IMR-90 (cell line): ENCODE results near the gene KLK14. TPM values are rescaled to one million over a fixed set of nuclear protein-coding genes. Genes with fewer than 3 reads are reported as not detected.

Experiments used
- ATAC-seq: fragments of 200-7000 bp; cut with Tn5 transposase; 2 replicates; pipeline ENCODE4 v1.9.1; 2020; ENCODE audit warnings: low read depth, mild to moderate bottlenecking, moderate library complexity
- BruUV-seq: library from RNA; stranded (reverse); fragments of 400-500 nt; replicated peaks from 2 replicates; lab custom pipeline; 2021; lab: Mats Ljungman, UMichigan
- CTCF ChIA-PET: fragments of 300-600 bp; formaldehyde crosslinking; extraction: SDS; loops from one replicate; lab custom pipeline; 2021; ENCODE audit warnings: antibody characterized with exemption; lab: Yijun Ruan, JAX
- POLR2A ChIA-PET: fragments of 300-600 bp; sonication (Branson Sonifier 250); formaldehyde crosslinking; loops from one replicate; lab custom pipeline; 2022; ENCODE audit warnings: antibody characterized with exemption; ENCODE audit not compliant: unreplicated experiment; lab: Charles Lee
- DNase-seq: peaks from one replicate; pipeline ENCODE4 v3.0.0; 2013
- H2AFZ ChIP-seq: replicated peaks from 2 replicates; pipeline ENCODE3; 2013; ENCODE audit warnings: low read length, mild to moderate bottlenecking; ENCODE audit not compliant: poor library complexity
- H2AK5ac ChIP-seq: 2 replicates; pipeline ENCODE4 v1.6.1; 2013; ENCODE audit warnings: low read depth, low read length, inconsistent platforms
- H2AK9ac ChIP-seq: replicated peaks from 2 replicates; pipeline ENCODE3; 2013; ENCODE audit warnings: mild to moderate bottlenecking, low read depth, low read length, moderate library complexity; ENCODE audit not compliant: poor library complexity
- H2BK120ac ChIP-seq: 2 replicates; pipeline ENCODE4 v1.6.1; 2013; ENCODE audit warnings: low read depth, low read length, inconsistent platforms
- H2BK15ac ChIP-seq: 3 replicates; pipeline ENCODE4 v1.6.1; 2013; ENCODE audit warnings: low read depth, low read length, inconsistent platforms
- H2BK20ac ChIP-seq: 2 replicates; pipeline ENCODE4 v1.6.1; 2013; ENCODE audit warnings: low read depth, mild to moderate bottlenecking, inconsistent platforms, low read length, moderate library complexity
- H2BK5ac ChIP-seq: 2 replicates; pipeline ENCODE4 v1.6.1; 2013; ENCODE audit warnings: mild to moderate bottlenecking, low read depth, low read length, inconsistent platforms; ENCODE audit not compliant: poor library complexity, severe bottlenecking
- H3K14ac ChIP-seq: replicated peaks from 2 replicates; pipeline ENCODE4 v1.6.1; 2013; ENCODE audit warnings: low read depth, low read length, inconsistent platforms
- H3K18ac ChIP-seq: 2 replicates; pipeline ENCODE4 v1.6.1; 2013; ENCODE audit warnings: low read depth, low read length, control low read depth
- H3K23ac ChIP-seq: 2 replicates; pipeline ENCODE4 v1.6.1; 2013; ENCODE audit warnings: low read depth, low read length, inconsistent platforms
- H3K27ac ChIP-seq: 2 replicates; pipeline ENCODE4 v1.5.1; 2013; ENCODE audit warnings: mild to moderate bottlenecking, control low read depth, low read length; ENCODE audit not compliant: insufficient read depth
- H3K27me3 ChIP-seq: 2 replicates; pipeline ENCODE4 v1.6.1; 2013; ENCODE audit warnings: low read length; ENCODE audit not compliant: control insufficient read depth, insufficient read depth
- H3K36me3 ChIP-seq: 2 replicates; pipeline ENCODE4 v1.6.1; 2013; ENCODE audit warnings: low read length, mixed read lengths; ENCODE audit not compliant: control insufficient read depth, insufficient read depth
- H3K4ac ChIP-seq: 2 replicates; pipeline ENCODE4 v1.6.1; 2013; ENCODE audit warnings: low read depth, low read length, inconsistent platforms
- H3K4me1 ChIP-seq: 2 replicates; pipeline ENCODE4 v1.6.1; 2013; ENCODE audit warnings: low read length, mixed read lengths; ENCODE audit not compliant: control insufficient read depth, insufficient read depth
- H3K4me2 ChIP-seq: 2 replicates; pipeline ENCODE4 v1.6.1; 2013; ENCODE audit warnings: low read depth, mild to moderate bottlenecking, control low read depth, low read length, moderate library complexity
- H3K4me3 ChIP-seq: 2 replicates; pipeline ENCODE4 v1.5.1; 2013; ENCODE audit warnings: low read depth, mild to moderate bottlenecking, control low read depth, low read length, moderate library complexity; ENCODE audit not compliant: insufficient read depth
- H3K56ac ChIP-seq: 2 replicates; pipeline ENCODE4 v1.6.1; 2013; ENCODE audit warnings: low read length, inconsistent platforms; ENCODE audit not compliant: insufficient read depth; ENCODE audit errors: extremely low read depth
- H3K79me1 ChIP-seq, 2 experiments: 2 replicates each; pipeline ENCODE4 v1.6.1; 2013; ENCODE audit warnings: low read length in 2 of 2, inconsistent platforms in 1 of 2, low read depth in 1 of 2
- H3K9ac ChIP-seq: 2 replicates; pipeline ENCODE4 v1.6.1; 2013; ENCODE audit warnings: low read depth, low read length, control low read depth
- H3K9me1 ChIP-seq: 2 replicates; pipeline ENCODE4 v1.6.1; 2013; ENCODE audit warnings: low read length, inconsistent platforms; ENCODE audit not compliant: insufficient read depth
- H3K9me3 ChIP-seq: 2 replicates; pipeline ENCODE4 v1.6.1; 2013; ENCODE audit warnings: low read length; ENCODE audit not compliant: control insufficient read depth, insufficient read depth
- H4K20me1 ChIP-seq: 2 replicates; pipeline ENCODE4 v1.6.1; 2013; ENCODE audit warnings: low read length, inconsistent platforms; ENCODE audit not compliant: insufficient read depth
- H4K5ac ChIP-seq: 2 replicates; pipeline ENCODE4 v1.6.1; 2013; ENCODE audit warnings: mild to moderate bottlenecking, low read depth, low read length, control low read depth
- H4K8ac ChIP-seq, 2 experiments: 2 replicates each; pipeline ENCODE4 v1.6.1; 2013; ENCODE audit warnings: low read depth in 2 of 2, low read length in 2 of 2, control low read depth in 1 of 2, inconsistent platforms in 1 of 2
- H4K91ac ChIP-seq: 2 replicates; pipeline ENCODE4 v1.6.1; 2013; ENCODE audit warnings: low read depth, low read length, inconsistent platforms; ENCODE audit not compliant: insufficient read depth
- CEBPB ChIP-seq: IDR thresholded peaks from 2 replicates; pipeline ENCODE4 v1.6.1; 2012; ENCODE audit warnings: low read depth, low read length, improper control_type of control experiment
- CTCF ChIP-seq: conservative IDR thresholded peaks from 2 replicates; pipeline ENCODE4 v1.5.1; 2012; ENCODE audit warnings: mild to moderate bottlenecking, low read depth, low read length, improper control_type of control experiment
- ELK1 ChIP-seq: fragments of 150-350 bp; IDR thresholded peaks from 2 replicates; pipeline ENCODE4 v1.6.1; 2016; ENCODE audit warnings: low read depth, mild to moderate bottlenecking, low read length, moderate library complexity, borderline replicate concordance
- FOS ChIP-seq: fragments of 150-350 bp; IDR thresholded peaks from 2 replicates; pipeline ENCODE4 v1.6.1; 2016; ENCODE audit warnings: low read depth, low read length
- MAFK ChIP-seq: IDR thresholded peaks from 2 replicates; pipeline ENCODE4 v1.6.1; 2012; ENCODE audit warnings: low read depth, low read length, improper control_type of control experiment
- MAZ ChIP-seq: IDR thresholded peaks from 2 replicates; pipeline ENCODE4 v1.6.1; 2012; ENCODE audit warnings: low read depth, mild to moderate bottlenecking, low read length, improper control_type of control experiment, moderate library complexity, borderline replicate concordance
- MXI1 ChIP-seq: IDR thresholded peaks from 2 replicates; pipeline ENCODE4 v1.6.1; 2012; ENCODE audit warnings: low read depth, mild to moderate bottlenecking, low read length, moderate library complexity, borderline replicate concordance
- NFE2L2 ChIP-seq: fragments of 150-350 bp; IDR thresholded peaks from 2 replicates; pipeline ENCODE4 v1.6.1; 2016; ENCODE audit warnings: low read depth, mild to moderate bottlenecking, low read length
- POLR2A ChIP-seq: IDR thresholded peaks from 2 replicates; pipeline ENCODE4 v1.6.1; 2012; ENCODE audit warnings: mild to moderate bottlenecking, low read depth, low read length
- RCOR1 ChIP-seq: IDR thresholded peaks from 2 replicates; pipeline ENCODE4 v1.6.1; 2012; ENCODE audit warnings: mild to moderate bottlenecking, low read length, improper control_type of control experiment; ENCODE audit not compliant: insufficient replicate concordance
- RFX5 ChIP-seq: IDR thresholded peaks from 2 replicates; pipeline ENCODE4 v1.8.0; 2012; ENCODE audit warnings: low read depth, mild to moderate bottlenecking, low read length, moderate library complexity
- USF2 ChIP-seq: fragments of 150-350 bp; IDR thresholded peaks from 2 replicates; pipeline ENCODE4 v1.6.1; 2017; ENCODE audit warnings: mild to moderate bottlenecking, antibody characterized with exemption, low read length, low read depth
- WGBS, 2 experiments: methylation state at CpG; one replicate each; pipeline versions ENCODE4 v1.1.5 to v1.1.7; 2013; ENCODE audit warnings: missing lambda C conversion rate in 2 of 2; ENCODE audit not compliant: insufficient read length in 1 of 2; ENCODE audit errors: extremely low coverage in 2 of 2; 5-methylcytosine and 5-hydroxymethylcytosine counted together
- dilution Hi-C: fragments of 300-500 bp; cut with HindIII; formaldehyde crosslinking; loops from one replicate; pipeline ENCODE4 v1.14.3; 2018; ENCODE audit warnings: low sequenced_read_pairs; ENCODE audit not compliant: unreplicated experiment
- in situ Hi-C: fragments of 300-500 bp; cut with MboI; formaldehyde crosslinking; loops from 3 replicates; pipeline ENCODE4 v1.14.3; 2019; ENCODE audit warnings: low sequenced_read_pairs, inconsistent platforms, mixed read lengths
- intact Hi-C: fragments of 100-400 bp; cut with micrococcal nuclease; formaldehyde crosslinking; loops from 2 replicates; pipeline ENCODE4 v1.10.0; 2022
- polyA plus RNA-seq, 3 experiments: library from polyadenylated mRNA; depleted of rRNA; stranded (reverse); fragments of >200 nt; gene quantifications; 2 replicates each; pipeline ENCODE4 v1.2.3, GENCODE V29; 2012; ENCODE audit warnings: low replicate concordance in 1 of 3
- total RNA-seq: library from RNA; depleted of rRNA; stranded (reverse); fragments of >200 nt; gene quantifications from 2 replicates; pipeline ENCODE4 v1.2.3, GENCODE V29; 2012

The KLK14 gene
- total and polyA plus RNA-seq, 2 of the 4 experiments (the other 2 are of a cell fraction) = not detected

DNA sequence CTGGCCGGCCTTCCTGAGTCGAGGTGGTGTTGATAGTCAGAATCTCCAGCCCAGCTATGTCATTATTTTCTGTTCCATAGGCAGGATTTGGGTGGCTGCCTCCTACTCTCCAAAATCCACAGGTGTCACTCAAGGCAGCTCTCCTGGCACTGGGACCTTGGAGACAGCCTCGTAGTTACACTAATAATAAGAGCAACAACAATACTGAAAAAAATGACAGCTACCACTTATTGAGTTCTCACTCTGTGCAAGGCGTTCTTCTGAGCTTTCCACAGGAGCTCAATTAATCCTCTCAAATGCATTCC lies 35.7 kb downstream of the KLK14 start:
- 20% methylated on average over 1 of the region's 4 CpGs; no CpG with 5 or more reads in 1 of the 2 experiments for whole genome bisulfite sequencing, 2 experiments
- dilution Hi-C loops = no loop called here

More for the DNA sequence above, 35.7 kb downstream of the KLK14 start:
- POLR2A ChIA-PET = no interaction called here
- TF ChIP-seq ELK1 (no peak), RFX5 (no peak), CTCF (no peak), MAFK (no peak), FOS (no peak), MXI1 (no peak), MAZ (no peak), NFE2L2 (no peak), POLR2A (no peak), RCOR1 (no peak), CEBPB (no peak), USF2 (no peak)
- Histone ChIP-seq H4K8ac (no peak overlapping the region), H3K9me1 (no peaks in the 10 kb centered on the region), H3K4ac (no peak overlapping the region), H3K23ac (no peak overlapping the region), H3K79me1 (no peaks in the 10 kb centered on the region), H3K4me2 (no peak overlapping the region), H4K5ac (no peak overlapping the region), H2AK9ac (no peak overlapping the region), H2BK15ac (no peak overlapping the region), H3K4me1 (no peaks in the 10 kb centered on the region), H2BK20ac (no peak overlapping the region), H3K36me3 (no peaks in the 10 kb centered on the region), H3K14ac (no peak overlapping the region), H2AFZ (no peak overlapping the region), H4K20me1 (no peaks in the 10 kb centered on the region), H3K27me3 (no peaks in the 10 kb centered on the region), H3K9ac (no peak overlapping the region), H2AK5ac (no peak overlapping the region), H3K9me3 (no peaks in the 10 kb centered on the region), H2BK5ac (no peak overlapping the region), H3K18ac (no peak overlapping the region), H3K4me3 (no peak overlapping the region), H3K56ac (no peak overlapping the region), H2BK120ac (no peak overlapping the region), H3K27ac (no peak overlapping the region), H4K91ac (no peak overlapping the region)
- intact Hi-C loops = no loop called here
- in situ Hi-C loops = no loop called here
- no TSS peak for BruUV-seq
- DNase-seq (no peak), ATAC-seq (no peak)
- CTCF ChIA-PET = interaction anchor here (0.6 to 1.2 kb wide), 2 partner anchors 26 to 690 kb away, joined by 3 to 4 read pairs; no protein-coding TSS in a partner anchor
